ENCODE results near the gene ADAMTSL3. TPM values are rescaled to one million over a fixed set of nuclear protein-coding genes. Genes with fewer than 3 reads are reported as not detected.

Gene ADAMTSL3
- total RNA-seq, 3 donors from 2014 or later (not counting 1 experiment from before 2014, with no cell fraction given) = 0.14 to 0.43 (median 0.25) TPM

DNA sequence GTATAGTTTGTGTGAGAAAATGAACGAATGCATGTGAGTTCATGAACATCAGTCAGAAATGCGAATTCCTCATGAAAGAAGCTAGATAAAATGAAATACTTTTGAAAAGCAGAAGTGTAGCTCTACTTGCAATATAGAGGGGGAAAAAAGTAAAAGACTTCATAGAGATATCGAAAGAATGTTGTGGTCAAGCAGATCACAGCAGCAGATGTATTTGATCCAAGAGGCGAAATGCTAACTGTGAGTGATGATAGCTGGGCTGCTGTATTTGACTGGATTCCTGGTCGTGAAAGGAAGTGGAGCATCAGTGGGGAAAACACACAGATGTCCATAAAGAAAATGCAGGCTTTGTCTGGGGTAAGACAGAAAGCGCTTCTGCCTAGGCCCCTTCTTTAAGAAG lies 112.4 kb downstream of the ADAMTSL3 start:
- Histone ChIP-seq H3K27ac (ENCODE audit: low read length) (no peak overlapping the region), H3K4me3 (ENCODE audit: low read length) (no peak overlapping the region), H3K27me3 (ENCODE audit: control insufficient read depth, insufficient read depth, low read length) (no peaks in the 10 kb centered on the region), H3K4me1 (ENCODE audit: control insufficient read depth, insufficient read depth, low read length) (no peaks in the 10 kb centered on the region), H3K36me3 (ENCODE audit: control insufficient read depth, insufficient read depth, low read length) (no peaks in the 10 kb centered on the region), H3K9me3 (ENCODE audit: control insufficient read depth, insufficient read depth, low read length) (no peaks in the 10 kb centered on the region)
- Mint-ChIP-seq H3K4me3 (no peak overlapping the region), H3K9me3 (peaks cover 2 to 4% of the 10 kb centered on the region in 2 donors), H3K27me3 (ENCODE audit: low read depth in 2 of 2) (no peaks in the 10 kb centered on the region), H3K36me3 (no peaks in the 10 kb centered on the region), H3K4me1 (no peaks in the 10 kb centered on the region), H3K27ac (no peak overlapping the region)
- DNase-seq (no peak), ATAC-seq (no peak)
- 90% methylated on average over 6 of the region's 6 CpGs for WGBS (ENCODE audit: insufficient coverage)
- TF ChIP-seq, protein P1, sequence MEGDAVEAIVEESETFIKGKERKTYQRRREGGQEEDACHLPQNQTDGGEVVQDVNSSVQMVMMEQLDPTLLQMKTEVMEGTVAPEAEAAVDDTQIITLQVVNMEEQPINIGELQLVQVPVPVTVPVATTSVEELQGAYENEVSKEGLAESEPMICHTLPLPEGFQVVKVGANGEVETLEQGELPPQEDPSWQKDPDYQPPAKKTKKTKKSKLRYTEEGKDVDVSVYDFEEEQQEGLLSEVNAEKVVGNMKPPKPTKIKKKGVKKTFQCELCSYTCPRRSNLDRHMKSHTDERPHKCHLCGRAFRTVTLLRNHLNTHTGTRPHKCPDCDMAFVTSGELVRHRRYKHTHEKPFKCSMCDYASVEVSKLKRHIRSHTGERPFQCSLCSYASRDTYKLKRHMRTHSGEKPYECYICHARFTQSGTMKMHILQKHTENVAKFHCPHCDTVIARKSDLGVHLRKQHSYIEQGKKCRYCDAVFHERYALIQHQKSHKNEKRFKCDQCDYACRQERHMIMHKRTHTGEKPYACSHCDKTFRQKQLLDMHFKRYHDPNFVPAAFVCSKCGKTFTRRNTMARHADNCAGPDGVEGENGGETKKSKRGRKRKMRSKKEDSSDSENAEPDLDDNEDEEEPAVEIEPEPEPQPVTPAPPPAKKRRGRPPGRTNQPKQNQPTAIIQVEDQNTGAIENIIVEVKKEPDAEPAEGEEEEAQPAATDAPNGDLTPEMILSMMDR (IDR thresholded peaks at IDR 0.05) = no peak
- intact Hi-C loops (cut with micrococcal nuclease) = no loop called here

DNA sequence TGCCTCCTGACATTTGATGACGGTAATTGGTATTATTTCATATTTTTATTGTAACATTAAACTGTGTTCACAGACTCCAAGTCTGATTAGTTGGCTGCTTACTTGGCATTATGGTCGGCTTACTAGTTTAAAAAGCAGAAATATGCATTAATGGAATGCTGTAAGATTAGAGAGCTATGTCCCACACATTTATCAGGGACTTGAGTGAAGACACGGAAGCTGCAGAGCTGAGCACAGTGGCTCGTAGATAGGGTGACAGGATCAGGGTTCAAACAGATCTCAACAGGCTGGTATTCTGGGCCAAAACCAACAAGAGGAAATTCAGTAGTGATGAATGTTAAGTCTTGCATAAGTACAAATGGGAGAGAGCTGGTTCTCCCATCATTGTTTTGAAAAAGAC lies 113.8 kb downstream of the ADAMTSL3 start:
- ATAC-seq = no peak
- H3K27me3 Mint-ChIP-seq (ENCODE audit: low read depth in 2 of 2) = no peaks in the 10 kb centered on the region
- H3K27ac Mint-ChIP-seq = no peak overlapping the region
- no peak overlapping the region for H3K27ac ChIP-seq (ENCODE audit: low read length)
- H3K4me3 Mint-ChIP-seq = no peak overlapping the region
- DNase-seq = no peak
- no peaks in the 10 kb centered on the region for H3K27me3 ChIP-seq (ENCODE audit: control insufficient read depth, insufficient read depth, low read length)
- H3K4me3 ChIP-seq (ENCODE audit: low read length) = no peak overlapping the region
- H3K9me3 Mint-ChIP-seq = peaks cover 0 to 4% of the 10 kb centered on the region in 2 donors
- TF ChIP-seq, protein P1 (IDR thresholded peaks at IDR 0.05) = no peak
- intact Hi-C loops (cut with micrococcal nuclease) = no loop called here
- no peaks in the 10 kb centered on the region for H3K36me3 Mint-ChIP-seq
- H3K9me3 ChIP-seq (ENCODE audit: control insufficient read depth, insufficient read depth, low read length) = no peaks in the 10 kb centered on the region
- 88% methylated on average over 4 of the region's 4 CpGs for WGBS (ENCODE audit: insufficient coverage)
- H3K36me3 ChIP-seq (ENCODE audit: control insufficient read depth, insufficient read depth, low read length) = no peaks in the 10 kb centered on the region
- no peaks in the 10 kb centered on the region for H3K4me1 ChIP-seq (ENCODE audit: control insufficient read depth, insufficient read depth, low read length)
- no peaks in the 10 kb centered on the region for H3K4me1 Mint-ChIP-seq

DNA sequence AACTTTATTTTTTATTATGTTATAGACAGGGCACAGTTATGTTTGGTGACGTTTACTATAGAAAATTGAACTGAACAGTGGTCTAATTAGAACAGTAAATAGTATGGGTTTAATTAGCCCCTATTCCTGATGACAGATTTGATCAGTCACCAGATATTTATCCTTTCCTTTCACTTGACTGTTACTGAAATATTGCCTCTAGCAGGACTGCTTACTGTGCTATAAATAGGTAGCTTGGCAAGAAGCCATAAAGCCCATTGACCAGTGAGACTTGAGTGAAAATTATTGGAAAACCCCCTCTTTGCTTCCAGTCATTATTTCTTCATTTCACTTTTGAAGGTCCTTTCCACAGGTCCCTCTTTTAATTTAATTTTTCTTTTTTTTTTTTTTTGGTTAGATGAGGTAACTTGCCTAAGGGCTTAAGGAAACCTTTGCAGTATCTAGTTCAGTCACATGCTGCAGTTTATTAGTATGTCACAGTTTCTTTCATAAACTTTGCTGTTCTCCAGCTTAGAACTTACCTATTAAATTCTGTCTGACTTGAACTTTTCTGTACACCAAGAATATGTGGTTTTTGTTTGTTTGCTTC lies 115.6 kb downstream of the ADAMTSL3 start:
- Mint-ChIP-seq H3K27me3 (ENCODE audit: low read depth in 2 of 2) (no peaks in the 10 kb centered on the region), H3K9me3 (peaks cover 3 to 6% of the 10 kb centered on the region in 2 donors), H3K4me3 (no peak overlapping the region), H3K4me1 (no peaks in the 10 kb centered on the region), H3K27ac (no peak overlapping the region), H3K36me3 (no peaks in the 10 kb centered on the region)
- Histone ChIP-seq H3K36me3 (ENCODE audit: control insufficient read depth, insufficient read depth, low read length) (no peaks in the 10 kb centered on the region), H3K4me1 (ENCODE audit: control insufficient read depth, insufficient read depth, low read length) (no peaks in the 10 kb centered on the region), H3K9me3 (ENCODE audit: control insufficient read depth, insufficient read depth, low read length) (no peaks in the 10 kb centered on the region), H3K27ac (ENCODE audit: low read length) (no peak overlapping the region), H3K4me3 (ENCODE audit: low read length) (no peak overlapping the region), H3K27me3 (ENCODE audit: control insufficient read depth, insufficient read depth, low read length) (no peaks in the 10 kb centered on the region)
- no CpG with 5 or more reads among the region's 1 CpG for WGBS (ENCODE audit: insufficient coverage)
- ATAC-seq (no peak), DNase-seq (no peak)
- TF ChIP-seq, protein P1 (IDR thresholded peaks at IDR 0.05) = no peak
- intact Hi-C loops (cut with micrococcal nuclease) = no loop called here

DNA sequence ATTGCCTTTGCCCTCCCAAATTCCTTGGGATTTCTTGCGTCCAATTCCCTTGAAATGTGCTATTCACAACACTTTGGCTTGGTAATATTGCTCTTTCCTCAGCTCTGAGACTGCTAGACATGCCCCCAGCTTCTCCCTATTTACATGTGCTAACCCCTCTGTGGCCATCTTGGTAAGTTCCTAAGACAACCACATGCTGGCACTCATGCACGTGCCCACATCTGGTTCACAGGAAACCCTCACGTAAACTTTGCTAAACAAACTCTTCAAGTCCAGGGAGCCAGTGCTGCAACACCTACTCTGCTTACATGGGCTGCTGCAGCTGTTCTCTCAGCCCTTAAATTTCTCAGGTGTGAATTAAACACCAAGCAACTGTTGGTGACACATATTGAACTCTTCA lies 121.8 kb downstream of the ADAMTSL3 start:
- Histone ChIP-seq H3K27ac (ENCODE audit: low read length) (no peak overlapping the region), H3K9me3 (ENCODE audit: control insufficient read depth, insufficient read depth, low read length) (no peaks in the 10 kb centered on the region), H3K4me1 (ENCODE audit: control insufficient read depth, insufficient read depth, low read length) (no peaks in the 10 kb centered on the region), H3K27me3 (ENCODE audit: control insufficient read depth, insufficient read depth, low read length) (no peaks in the 10 kb centered on the region), H3K36me3 (ENCODE audit: control insufficient read depth, insufficient read depth, low read length) (no peaks in the 10 kb centered on the region), H3K4me3 (ENCODE audit: low read length) (no peak overlapping the region)
- Mint-ChIP-seq H3K27ac (no peak overlapping the region), H3K27me3 (ENCODE audit: low read depth in 2 of 2) (peaks cover 0 to 2% of the 10 kb centered on the region in 2 donors), H3K4me3 (no peak overlapping the region), H3K9me3 (peaks cover 12% of the 10 kb centered on the region in 2 donors), H3K4me1 (no peaks in the 10 kb centered on the region), H3K36me3 (no peaks in the 10 kb centered on the region)
- 24% methylated on average over 3 of the region's 3 CpGs for WGBS (ENCODE audit: insufficient coverage)
- no peak for ATAC-seq
- no peak for DNase-seq
- TF ChIP-seq, protein P1 (IDR thresholded peaks at IDR 0.05) = no peak
- intact Hi-C loops (cut with micrococcal nuclease) = no loop called here
